ENCODE data around the gene THTPA. TPM values are rescaled to one million over a fixed set of nuclear protein-coding genes. Genes with fewer than 3 reads are reported as not detected.

The THTPA gene
- total and polyA plus RNA-seq, 2 of the 4 experiments (the other 2 are of a cell fraction), result 5.0 to 9.2 TPM

DNA sequence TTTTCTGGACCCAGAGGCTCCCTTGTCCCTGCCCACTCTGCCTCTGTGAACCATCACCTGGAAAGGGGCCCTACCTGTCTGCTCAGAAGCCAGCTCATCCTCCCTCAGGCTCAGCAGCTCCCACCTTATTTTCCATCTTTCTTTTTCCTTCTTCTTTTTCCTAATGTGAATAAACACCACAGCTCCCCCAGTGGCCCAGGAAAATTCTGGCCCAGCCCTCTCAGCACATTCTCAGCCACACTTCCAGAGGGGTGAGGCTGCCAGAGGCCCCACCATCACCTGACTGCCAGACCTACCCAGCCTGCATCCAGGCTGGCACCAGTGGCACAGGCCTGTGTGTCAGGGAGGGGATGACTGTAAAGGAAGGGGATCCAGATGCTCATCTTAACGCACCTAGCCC, 27.5 kb upstream of the THTPA start:
- H2BK15ac ChIP-seq (ENCODE audit: low read depth, low read length), result no peak overlapping the region
- H2BK20ac ChIP-seq (ENCODE audit: low read depth, low read length), result no peak overlapping the region
- H3K4ac ChIP-seq (ENCODE audit: low read depth, low read length), result no peak overlapping the region
- DNase-seq, result no peak
- intact Hi-C loops (cut with micrococcal nuclease) (no loop called here), in situ Hi-C loops (cut with MboI; ENCODE audit: low sequenced_read_pairs) (no loop called here), dilution Hi-C loops (cut with HindIII; ENCODE audit: low sequenced_read_pairs, unreplicated experiment) (no loop called here)
- no peak overlapping the region for H3K18ac ChIP-seq (ENCODE audit: low read depth, low read length)
- H4K5ac ChIP-seq (ENCODE audit: low read depth, low read length), result no peak overlapping the region
- no peak overlapping the region for H3K4me2 ChIP-seq (ENCODE audit: low read depth, low read length)
- TF ChIP-seq, protein P1, sequence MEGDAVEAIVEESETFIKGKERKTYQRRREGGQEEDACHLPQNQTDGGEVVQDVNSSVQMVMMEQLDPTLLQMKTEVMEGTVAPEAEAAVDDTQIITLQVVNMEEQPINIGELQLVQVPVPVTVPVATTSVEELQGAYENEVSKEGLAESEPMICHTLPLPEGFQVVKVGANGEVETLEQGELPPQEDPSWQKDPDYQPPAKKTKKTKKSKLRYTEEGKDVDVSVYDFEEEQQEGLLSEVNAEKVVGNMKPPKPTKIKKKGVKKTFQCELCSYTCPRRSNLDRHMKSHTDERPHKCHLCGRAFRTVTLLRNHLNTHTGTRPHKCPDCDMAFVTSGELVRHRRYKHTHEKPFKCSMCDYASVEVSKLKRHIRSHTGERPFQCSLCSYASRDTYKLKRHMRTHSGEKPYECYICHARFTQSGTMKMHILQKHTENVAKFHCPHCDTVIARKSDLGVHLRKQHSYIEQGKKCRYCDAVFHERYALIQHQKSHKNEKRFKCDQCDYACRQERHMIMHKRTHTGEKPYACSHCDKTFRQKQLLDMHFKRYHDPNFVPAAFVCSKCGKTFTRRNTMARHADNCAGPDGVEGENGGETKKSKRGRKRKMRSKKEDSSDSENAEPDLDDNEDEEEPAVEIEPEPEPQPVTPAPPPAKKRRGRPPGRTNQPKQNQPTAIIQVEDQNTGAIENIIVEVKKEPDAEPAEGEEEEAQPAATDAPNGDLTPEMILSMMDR (conservative IDR thresholded peaks at IDR 0.05; ENCODE audit: low read depth, low read length), result 0 out of 2 replicates have a peak, but pooled peaks have one; percentile 13
- no peak for TF ChIP-seq FOS (IDR thresholded peaks at IDR 0.05; ENCODE audit: low read depth, low read length)
- no peak for TF ChIP-seq MAFK (IDR thresholded peaks at IDR 0.05; ENCODE audit: low read depth, low read length)
- TF ChIP-seq RCOR1 (IDR thresholded peaks at IDR 0.05; ENCODE audit: insufficient replicate concordance, low read length), result no peak
- no peak for TF ChIP-seq RFX5 (IDR thresholded peaks at IDR 0.05; ENCODE audit: low read depth, low read length)
- H3K23ac ChIP-seq (ENCODE audit: low read depth, low read length), result no peak overlapping the region
- ATAC-seq (ENCODE audit: low read depth), result no peak
- no peak overlapping the region for H4K8ac ChIP-seq (ENCODE audit: low read depth in 2 of 2, low read length in 2 of 2)
- POLR2A ChIA-PET (ENCODE audit: unreplicated experiment), result no interaction called here
- CTCF ChIA-PET, result interaction anchor here (1.2 kb wide), 1 partner anchor 19 kb away, joined by 3 read pairs; no protein-coding TSS in a partner anchor
- no peaks in the 10 kb centered on the region for H3K36me3 ChIP-seq (ENCODE audit: control insufficient read depth, insufficient read depth, low read length)
- H3K27me3 ChIP-seq (ENCODE audit: control insufficient read depth, insufficient read depth, low read length), result no peaks in the 10 kb centered on the region
- H3K14ac ChIP-seq (replicated peaks; ENCODE audit: low read depth, low read length), result no peak overlapping the region
- H3K9me3 ChIP-seq (ENCODE audit: control insufficient read depth, insufficient read depth, low read length), result no peaks in the 10 kb centered on the region
- no peak overlapping the region for H2AK5ac ChIP-seq (ENCODE audit: low read depth, low read length)
- no peak overlapping the region for H3K27ac ChIP-seq (ENCODE audit: insufficient read depth, low read length)
- H2BK5ac ChIP-seq (ENCODE audit: low read depth, low read length, poor library complexity, severe bottlenecking), result no peak overlapping the region
- H3K9ac ChIP-seq (ENCODE audit: low read depth, low read length), result no peak overlapping the region
- H3K56ac ChIP-seq (ENCODE audit: extremely low read depth, insufficient read depth, low read length), result no peak overlapping the region
- no peak overlapping the region for H4K91ac ChIP-seq (ENCODE audit: insufficient read depth, low read depth, low read length)
- H2AFZ ChIP-seq (replicated peaks; ENCODE audit: low read length, poor library complexity), result no peak overlapping the region
- H3K9me1 ChIP-seq (ENCODE audit: insufficient read depth, low read length), result no peaks in the 10 kb centered on the region
- no TSS peak for BruUV-seq (replicated peaks)
- 20% methylated on average over 1 of the region's 1 CpG; no CpG with 5 or more reads in 1 of the 2 experiments for WGBS, 2 experiments (ENCODE audit: extremely low coverage in 2 of 2, insufficient read length in 1 of 2)
- no peaks in the 10 kb centered on the region for H3K4me1 ChIP-seq (ENCODE audit: control insufficient read depth, insufficient read depth, low read length)
- H3K79me1 ChIP-seq (ENCODE audit: low read depth in 1 of 2, low read length in 2 of 2), result no peaks in the 10 kb centered on the region
- H2AK9ac ChIP-seq (replicated peaks; ENCODE audit: low read depth, low read length, poor library complexity), result no peak overlapping the region
- H4K20me1 ChIP-seq (ENCODE audit: insufficient read depth, low read length), result no peaks in the 10 kb centered on the region
- no peak overlapping the region for H3K4me3 ChIP-seq (ENCODE audit: insufficient read depth, low read depth, low read length)
- H2BK120ac ChIP-seq (ENCODE audit: low read depth, low read length), result no peak overlapping the region

All from IMR-90 (cell line).